Stimulated activated CD4-positive, alpha-beta T cell treated with anti-CD3 and anti-CD28 coated beads, Interleukin-15, amount 100 ng/mL, for 24 hours (primary cell): ENCODE results near the gene CCDC12.
A peak's percentile ranks its signal among the peaks of the same experiment; 100 is the strongest.
"Not testable (repeated sequence)": the region's sequence is repeated elsewhere in the genome, so short reads cannot be mapped to it uniquely, and the experiment has no call there.

ENCODE experiments used
- DNase-seq: peaks from one replicate; pipeline ENCODE4 v3.0.0-alpha.2; 2020

Gene CCDC12

GRCh38 chr3:46978985-46979944 is 2.7 kb upstream of the CCDC12 start, which contains the start of gene NBEAL2:
Gene NBEAL2 (plus strand): TSS chr3:46979666. CDS start chr3:46979862, 196 bp downstream.
- peak; percentile 99 for DNase-seq

GRCh38 chr3:46978381-46978780 is 1.8 kb upstream of the CCDC12 start:
- no peak for DNase-seq

- no peak for DNase-seq
Measured at GRCh38 chr3:46977811-46978195, 1.3 kb upstream of the CCDC12 start.

- no peak for DNase-seq
Measured at GRCh38 chr3:46974421-46975171, 1.9 kb downstream of the CCDC12 start.

GRCh38 chr3:46972396-46972795 is 4.1 kb downstream of the CCDC12 start:
- no peak for DNase-seq

- DNase-seq: no peak
Measured at GRCh38 chr3:46971742-46972141, 4.8 kb downstream of the CCDC12 start.

GRCh38 chr3:46971151-46971550 is 5.4 kb downstream of the CCDC12 start:
- no peak for DNase-seq

GRCh38 chr3:46970391-46971091 is 6.0 kb downstream of the CCDC12 start:
- DNase-seq: no peak

GRCh38 chr3:46968783-46969428 is 7.6 kb downstream of the CCDC12 start:
- DNase-seq: no peak

GRCh38 chr3:46966811-46967210 is 9.7 kb downstream of the CCDC12 start:
- DNase-seq: no peak

GRCh38 chr3:46965151-46965550 is 11.4 kb downstream of the CCDC12 start:
- peak; percentile 56 for DNase-seq

GRCh38 chr3:46964038-46964590 is 12.4 kb downstream of the CCDC12 start:
- DNase-seq: not testable (repeated sequence)

- no peak for DNase-seq
Measured at GRCh38 chr3:46962990-46963389, 13.6 kb downstream of the CCDC12 start.

GRCh38 chr3:46962427-46962826 is 14.1 kb downstream of the CCDC12 start:
- no peak for DNase-seq

GRCh38 chr3:46960835-46961234 is 15.7 kb downstream of the CCDC12 start:
- no peak for DNase-seq

- peak; percentile 25 for DNase-seq
Measured at GRCh38 chr3:46960081-46960701, 16.4 kb downstream of the CCDC12 start.

GRCh38 chr3:46959161-46959511 is 17.4 kb downstream of the CCDC12 start:
- peak; percentile 64 for DNase-seq

- DNase-seq: no peak
Measured at GRCh38 chr3:46958467-46959160, 17.9 kb downstream of the CCDC12 start.

GRCh38 chr3:46957092-46957820 is 19.3 kb downstream of the CCDC12 start:
- DNase-seq: no peak

- DNase-seq: no peak
Measured at GRCh38 chr3:46955801-46956259, 20.7 kb downstream of the CCDC12 start.
